ENCODE results near the gene SKAP2. TPM values are rescaled to one million over a fixed set of nuclear protein-coding genes. Genes with fewer than 3 reads are reported as not detected.

SKAP2 gene, protein sequence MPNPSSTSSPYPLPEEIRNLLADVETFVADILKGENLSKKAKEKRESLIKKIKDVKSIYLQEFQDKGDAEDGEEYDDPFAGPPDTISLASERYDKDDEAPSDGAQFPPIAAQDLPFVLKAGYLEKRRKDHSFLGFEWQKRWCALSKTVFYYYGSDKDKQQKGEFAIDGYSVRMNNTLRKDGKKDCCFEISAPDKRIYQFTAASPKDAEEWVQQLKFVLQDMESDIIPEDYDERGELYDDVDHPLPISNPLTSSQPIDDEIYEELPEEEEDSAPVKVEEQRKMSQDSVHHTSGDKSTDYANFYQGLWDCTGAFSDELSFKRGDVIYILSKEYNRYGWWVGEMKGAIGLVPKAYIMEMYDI
- total RNA-seq, result 10 to 100 TPM; 13.2 to 18.2 (median 15.0) TPM

DNA sequence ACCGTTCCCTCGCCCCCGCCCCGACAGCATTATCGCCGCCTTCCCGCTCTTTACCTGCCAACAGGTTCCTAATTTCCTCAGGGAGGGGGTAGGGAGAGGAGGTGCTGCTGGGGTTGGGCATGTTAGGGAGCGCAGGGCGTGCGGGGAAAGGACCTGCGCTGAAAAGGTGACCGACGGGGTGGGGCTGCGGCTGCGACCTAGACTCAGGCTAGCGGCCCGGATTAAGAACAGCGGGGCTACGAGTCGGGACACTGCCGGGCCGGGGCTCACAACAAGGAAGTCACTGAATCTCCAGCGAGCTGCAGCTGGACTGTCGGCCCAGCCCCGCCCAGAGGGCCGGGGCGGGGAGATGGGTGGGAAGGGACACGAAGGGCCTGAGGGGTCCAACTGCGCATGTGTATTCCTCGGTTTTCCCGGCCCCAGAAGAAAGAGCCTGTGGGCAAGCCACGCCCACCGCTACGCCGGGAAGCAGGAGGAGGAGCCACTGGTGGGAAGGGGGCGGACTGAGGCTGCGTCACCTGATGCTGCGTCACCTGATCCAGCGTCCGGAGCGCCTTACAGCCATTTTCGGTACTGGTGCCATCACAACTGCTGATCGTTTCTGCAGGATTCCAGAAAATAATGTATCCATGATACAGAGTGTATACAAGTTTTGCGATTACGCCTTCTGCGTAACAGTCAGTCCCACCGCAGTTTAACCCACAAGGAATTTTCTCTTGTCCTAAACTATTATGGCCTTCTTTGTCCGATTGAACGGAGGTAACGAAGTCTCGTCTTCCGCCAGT lies at the start of gene SKAP2:
TSS of gene SKAP2 (minus strand) at position 282 of the 785 bp plus-strand sequence. CDS start at position 121, 161 bp downstream.
- peak; percentile 98 to 100 for DNase-seq (ENCODE audit: low spot score in 2 of 2)
- H3K4me3 ChIP-seq (ENCODE audit: low read depth, poor library complexity, severe bottlenecking), result peak within 1 kb of the TSS; percentile 56
- intact Hi-C loops (cut with DNase I; ENCODE audit: low total_unique reads), result loop anchor here (5.0 kb wide), 1 partner anchor 288 kb away; the partner anchor contains the start of gene HOXA3
- 1% methylated on average over 47 to 51 of the region's 52 CpGs for WGBS, 2 donors
- TF ChIP-seq POLR2A (IDR thresholded peaks at IDR 0.05), result peak in 1 of 2 donors; percentile 23
- TF ChIP-seq, protein P1, sequence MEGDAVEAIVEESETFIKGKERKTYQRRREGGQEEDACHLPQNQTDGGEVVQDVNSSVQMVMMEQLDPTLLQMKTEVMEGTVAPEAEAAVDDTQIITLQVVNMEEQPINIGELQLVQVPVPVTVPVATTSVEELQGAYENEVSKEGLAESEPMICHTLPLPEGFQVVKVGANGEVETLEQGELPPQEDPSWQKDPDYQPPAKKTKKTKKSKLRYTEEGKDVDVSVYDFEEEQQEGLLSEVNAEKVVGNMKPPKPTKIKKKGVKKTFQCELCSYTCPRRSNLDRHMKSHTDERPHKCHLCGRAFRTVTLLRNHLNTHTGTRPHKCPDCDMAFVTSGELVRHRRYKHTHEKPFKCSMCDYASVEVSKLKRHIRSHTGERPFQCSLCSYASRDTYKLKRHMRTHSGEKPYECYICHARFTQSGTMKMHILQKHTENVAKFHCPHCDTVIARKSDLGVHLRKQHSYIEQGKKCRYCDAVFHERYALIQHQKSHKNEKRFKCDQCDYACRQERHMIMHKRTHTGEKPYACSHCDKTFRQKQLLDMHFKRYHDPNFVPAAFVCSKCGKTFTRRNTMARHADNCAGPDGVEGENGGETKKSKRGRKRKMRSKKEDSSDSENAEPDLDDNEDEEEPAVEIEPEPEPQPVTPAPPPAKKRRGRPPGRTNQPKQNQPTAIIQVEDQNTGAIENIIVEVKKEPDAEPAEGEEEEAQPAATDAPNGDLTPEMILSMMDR (IDR thresholded peaks at IDR 0.05), result no peak

DNA sequence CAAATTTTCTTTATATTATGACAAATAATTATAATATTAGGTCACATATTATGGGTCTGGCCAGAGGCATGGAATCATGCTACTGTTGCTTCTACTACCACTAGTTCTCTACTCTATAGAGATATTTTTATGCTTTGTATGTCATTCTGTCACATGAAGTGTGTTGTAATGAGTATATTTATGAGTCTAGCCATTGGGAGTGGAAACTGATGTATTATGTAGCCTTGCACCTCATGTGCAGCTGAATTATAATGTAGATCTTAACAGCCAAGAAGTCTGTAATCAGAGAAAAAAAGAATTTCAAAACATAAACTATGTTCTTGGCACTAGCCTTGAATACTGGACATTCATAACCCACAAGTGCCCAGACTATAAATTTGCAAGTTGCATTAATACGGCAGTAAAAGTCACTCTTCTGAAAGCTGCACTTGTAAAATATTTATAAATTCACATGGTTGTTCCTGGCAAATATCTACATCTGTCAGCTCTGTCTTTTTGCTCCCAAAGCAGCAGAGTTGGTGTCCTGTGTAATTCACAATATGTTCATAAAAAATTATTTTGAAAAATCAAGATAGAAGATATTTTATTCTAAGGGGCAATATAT lies 48.6 kb upstream of the SKAP2 start:
- 56 to 72% methylated on average over 1 of the region's 1 CpG for WGBS, 2 donors
- intact Hi-C loops (cut with DNase I; ENCODE audit: low total_unique reads), result no loop called here
- no peak overlapping the region for H3K4me3 ChIP-seq (ENCODE audit: low read depth, poor library complexity, severe bottlenecking)
- DNase-seq (ENCODE audit: low spot score in 2 of 2), result no peak
- no peak for TF ChIP-seq POLR2A (IDR thresholded peaks at IDR 0.05)
- TF ChIP-seq, protein P1 (IDR thresholded peaks at IDR 0.05), result no peak

DNA sequence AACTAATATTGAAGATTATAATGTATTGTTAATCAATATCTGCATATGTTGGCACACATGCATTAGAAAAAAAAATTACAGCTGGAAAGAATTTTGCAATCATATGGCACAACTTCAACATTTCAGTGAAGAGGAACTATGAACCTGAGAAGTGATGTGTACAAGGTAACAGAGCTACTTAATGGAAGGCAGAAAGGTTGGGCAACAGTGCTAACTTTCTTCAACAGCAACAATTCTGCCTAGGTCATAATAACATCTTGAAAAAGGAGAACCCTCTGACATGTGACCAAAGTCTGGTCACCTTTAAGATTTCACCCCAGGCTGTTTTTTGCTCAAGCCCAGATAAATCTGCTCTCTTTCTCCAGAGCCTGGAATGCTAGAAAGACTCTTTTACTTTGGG lies 47.9 kb upstream of the SKAP2 start:
- H3K4me3 ChIP-seq (ENCODE audit: low read depth, poor library complexity, severe bottlenecking), result no peak overlapping the region

DNA sequence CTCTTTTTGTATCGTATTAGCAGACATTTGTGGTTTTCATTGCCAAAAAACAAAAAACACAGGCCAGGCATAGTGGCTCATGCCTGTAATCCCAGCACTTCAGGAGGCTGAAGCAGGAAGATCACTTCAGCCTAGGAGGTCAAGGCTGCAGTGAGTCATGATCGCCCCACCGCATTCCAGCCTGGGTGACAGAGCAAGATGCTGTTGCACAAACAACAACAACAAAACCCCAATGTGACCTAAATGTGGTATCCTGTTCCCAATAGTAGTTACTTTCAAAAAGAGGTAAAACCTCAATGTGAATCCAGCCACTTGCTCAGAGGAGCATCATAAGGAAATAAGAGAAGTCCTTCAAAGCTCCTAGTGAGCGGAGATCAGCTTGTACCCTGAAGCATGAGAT lies 45.8 kb upstream of the SKAP2 start:
- 88 to 95% methylated on average over 4 of the region's 4 CpGs for WGBS, 2 donors
- DNase-seq (ENCODE audit: low spot score in 2 of 2), result no peak
- intact Hi-C loops (cut with DNase I; ENCODE audit: low total_unique reads), result no loop called here
- TF ChIP-seq, protein P1 (IDR thresholded peaks at IDR 0.05), result no peak
- no peak for TF ChIP-seq POLR2A (IDR thresholded peaks at IDR 0.05)
- H3K4me3 ChIP-seq (ENCODE audit: low read depth, poor library complexity, severe bottlenecking), result no peak overlapping the region

More for the DNA sequence above, 47.9 kb upstream of the SKAP2 start:
- TF ChIP-seq, protein P1 (IDR thresholded peaks at IDR 0.05), result no peak
- no peak for TF ChIP-seq POLR2A (IDR thresholded peaks at IDR 0.05)
- DNase-seq (ENCODE audit: low spot score in 2 of 2), result no peak
- intact Hi-C loops (cut with DNase I; ENCODE audit: low total_unique reads), result no loop called here

DNA sequence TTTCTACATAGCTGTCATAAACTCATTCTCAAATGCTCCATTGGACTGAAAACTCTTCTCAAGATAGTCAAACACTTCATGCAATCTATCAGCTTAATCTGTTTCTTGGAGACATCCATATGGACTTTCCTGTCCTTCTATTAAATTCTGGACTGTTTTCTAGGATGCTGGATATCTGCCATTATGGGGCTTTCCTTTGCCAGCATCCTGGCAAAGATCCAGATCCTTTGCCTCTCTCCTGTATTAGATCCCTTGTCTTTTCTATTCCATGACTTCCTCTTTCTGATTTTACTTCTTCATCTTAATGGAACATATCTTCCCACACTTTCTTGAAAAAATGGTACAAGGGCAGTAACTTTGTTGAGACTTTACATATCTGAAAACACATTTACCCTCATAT lies 35.9 kb upstream of the SKAP2 start:
- no peak for TF ChIP-seq POLR2A (IDR thresholded peaks at IDR 0.05)
- TF ChIP-seq, protein P1 (IDR thresholded peaks at IDR 0.05), result no peak
- intact Hi-C loops (cut with DNase I; ENCODE audit: low total_unique reads), result no loop called here
- no peak for DNase-seq (ENCODE audit: low spot score in 2 of 2)
- no peak overlapping the region for H3K4me3 ChIP-seq (ENCODE audit: low read depth, poor library complexity, severe bottlenecking)

Measured in lower leg skin (tissue), 4 donors.